HG03159 (cell line): ENCODE measurements around the gene SNTB2.
"Not testable (repeated sequence)": the region's sequence is repeated elsewhere in the genome, so short reads cannot be mapped to it uniquely, and the experiment has no call there.

Experiments
- ATAC-seq: cut with Tn5 transposase; IDR thresholded peaks from one replicate; pipeline ENCODE4 v1.9.1; 2021; ENCODE audit warnings: mild to moderate bottlenecking, moderate library complexity; ENCODE audit not compliant: unreplicated experiment

SNTB2 gene

DNA sequence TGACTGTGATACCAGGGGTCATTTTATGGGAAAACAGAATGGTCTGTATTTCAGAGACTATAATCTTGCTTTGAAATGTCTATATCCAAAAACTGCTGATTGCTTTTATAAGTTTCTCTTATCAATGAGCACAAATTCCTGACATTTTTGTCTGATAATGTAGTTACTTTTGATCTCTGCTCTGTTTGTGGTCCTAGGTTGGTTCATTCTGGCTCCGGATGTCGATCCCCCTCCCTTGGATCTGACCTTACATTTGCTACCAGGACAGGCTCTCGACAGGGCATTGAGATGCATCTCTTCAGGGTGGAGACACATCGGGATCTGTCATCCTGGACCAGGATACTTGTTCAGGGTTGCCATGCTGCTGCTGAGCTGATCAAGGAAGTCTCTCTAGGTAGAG, 96.9 kb downstream of the SNTB2 start:
- ATAC-seq = no peak

GRCh38 chr16:69285240-69285639, 98.3 kb downstream of the SNTB2 start:
- ATAC-seq = no peak

DNA sequence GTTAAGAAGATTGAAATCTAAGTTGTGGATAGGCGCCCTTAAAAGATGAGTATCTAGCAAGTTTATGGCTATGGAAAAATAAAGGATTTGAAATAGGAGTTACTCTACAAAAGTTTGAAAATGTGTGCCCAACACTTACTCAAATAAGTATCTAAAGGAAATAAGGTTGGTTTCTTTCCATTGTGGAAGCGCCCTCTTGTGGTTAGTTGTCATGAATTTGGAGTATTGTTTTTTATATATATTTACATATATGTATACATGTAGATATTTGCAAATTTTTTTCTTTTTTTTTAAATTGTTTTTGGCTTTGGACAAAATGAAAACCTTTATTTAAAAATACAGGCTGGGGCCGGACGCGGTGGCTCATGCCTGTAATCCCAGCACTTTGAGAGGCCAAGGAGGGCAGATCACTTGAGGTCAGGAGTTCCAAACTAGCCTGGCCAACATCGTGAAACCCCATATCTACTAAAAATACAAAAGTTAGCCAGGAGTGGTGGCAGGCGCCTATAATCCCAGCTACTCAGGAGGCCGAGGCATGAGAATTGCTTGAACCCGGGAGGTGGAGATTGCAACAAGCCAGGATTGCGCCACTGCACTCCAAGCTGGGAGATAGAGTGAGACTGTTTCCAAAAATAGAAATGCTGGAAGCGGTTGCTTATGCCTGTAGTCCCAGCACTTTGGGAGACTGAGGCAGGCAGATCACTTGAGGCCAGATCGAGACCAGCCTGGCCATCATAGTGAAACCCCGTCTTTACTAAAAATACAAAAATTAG, 100.2 kb downstream of the SNTB2 start:
- ATAC-seq = no peak

GRCh38 chr16:69291657-69292056, 104.7 kb downstream of the SNTB2 start:
- ATAC-seq = not testable (repeated sequence)

DNA sequence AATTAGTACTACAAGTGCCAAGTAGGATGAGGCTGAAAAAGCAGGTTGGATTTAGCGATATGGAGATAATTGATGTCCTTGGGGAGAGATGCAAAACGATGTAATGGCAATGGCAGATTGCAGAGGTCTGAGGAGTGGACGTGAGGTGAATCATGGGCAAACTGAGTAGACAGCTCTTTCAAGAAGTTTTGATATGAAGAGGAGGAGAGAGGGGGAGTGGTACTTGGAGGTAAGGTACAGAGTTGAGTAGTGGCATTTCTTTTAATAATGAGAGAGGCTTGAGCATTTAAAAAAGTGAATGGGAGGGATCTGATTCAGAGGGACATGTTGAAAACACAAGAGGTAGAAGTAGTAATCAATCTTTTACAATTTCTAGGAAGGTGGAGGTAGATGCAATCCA, 106.4 kb downstream of the SNTB2 start:
- ATAC-seq = no peak

GRCh38 chr16:69294051-69294450, 107.1 kb downstream of the SNTB2 start:
- ATAC-seq = no peak

GRCh38 chr16:69296771-69297170, 109.8 kb downstream of the SNTB2 start:
- ATAC-seq = not testable (repeated sequence)

DNA sequence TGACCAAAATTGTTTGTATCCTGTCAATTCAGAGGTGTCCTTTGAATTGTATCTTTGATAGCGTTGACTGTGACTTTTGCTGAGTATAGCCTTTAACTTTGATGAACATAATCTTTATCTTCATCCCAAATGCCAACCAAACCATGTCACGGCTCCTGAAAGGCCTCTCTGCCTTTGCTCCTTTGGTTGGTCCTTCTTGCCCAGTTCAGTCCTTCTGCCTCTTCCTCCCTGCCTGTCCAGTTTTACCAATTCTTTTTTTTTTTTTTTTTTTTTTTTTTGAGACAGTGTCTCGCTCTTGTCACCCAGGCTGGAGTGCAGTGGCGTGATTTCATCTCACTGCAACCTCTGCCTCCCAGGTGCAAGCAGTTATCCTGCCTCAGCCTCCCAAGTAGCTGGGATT, 111.3 kb downstream of the SNTB2 start:
- ATAC-seq = no peak

GRCh38 chr16:69301187-69301586, 114.2 kb downstream of the SNTB2 start:
- ATAC-seq = no peak

GRCh38 chr16:69301861-69302260, 114.9 kb downstream of the SNTB2 start:
- ATAC-seq = no peak

DNA sequence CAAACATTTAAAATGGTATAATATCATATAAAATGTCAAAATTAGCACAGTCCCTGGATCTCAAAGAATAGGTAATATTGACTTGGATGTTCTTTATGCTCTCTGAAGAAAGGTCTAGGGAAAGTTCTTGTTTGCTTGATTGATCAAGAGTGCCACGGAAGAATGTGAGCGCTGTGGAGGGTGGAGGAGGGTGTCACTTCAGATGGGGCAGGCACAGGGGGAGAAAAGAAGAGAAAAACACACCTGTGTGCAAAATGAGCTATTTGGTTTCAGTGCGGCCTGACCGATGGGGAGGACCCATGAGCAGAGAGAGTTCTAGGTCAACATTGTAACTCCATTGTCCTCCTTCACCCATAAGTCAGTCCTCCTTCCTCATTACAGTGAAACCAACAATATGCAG, 115.3 kb downstream of the SNTB2 start:
- no peak for ATAC-seq

DNA sequence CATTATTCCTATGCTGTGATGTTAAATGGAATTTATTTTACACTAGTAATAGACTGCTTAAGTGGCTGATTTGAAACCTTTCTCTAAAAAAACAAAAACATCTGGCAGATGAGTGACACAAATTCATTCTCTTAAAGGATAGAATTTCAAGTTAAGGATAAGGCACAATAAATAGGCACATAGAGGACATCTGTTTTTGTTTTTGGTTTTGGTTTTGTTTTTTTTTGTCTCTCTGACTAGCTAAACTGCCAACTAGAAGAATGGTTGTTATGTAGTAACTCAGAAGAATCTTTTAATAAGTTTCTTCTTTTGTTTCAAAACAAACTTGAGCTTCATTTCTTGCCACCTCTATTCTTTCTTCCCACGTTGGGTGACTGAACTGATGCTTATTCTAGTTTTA, 119.1 kb downstream of the SNTB2 start:
- no peak for ATAC-seq

GRCh38 chr16:69307091-69307490, 120.1 kb downstream of the SNTB2 start:
- no peak for ATAC-seq

DNA sequence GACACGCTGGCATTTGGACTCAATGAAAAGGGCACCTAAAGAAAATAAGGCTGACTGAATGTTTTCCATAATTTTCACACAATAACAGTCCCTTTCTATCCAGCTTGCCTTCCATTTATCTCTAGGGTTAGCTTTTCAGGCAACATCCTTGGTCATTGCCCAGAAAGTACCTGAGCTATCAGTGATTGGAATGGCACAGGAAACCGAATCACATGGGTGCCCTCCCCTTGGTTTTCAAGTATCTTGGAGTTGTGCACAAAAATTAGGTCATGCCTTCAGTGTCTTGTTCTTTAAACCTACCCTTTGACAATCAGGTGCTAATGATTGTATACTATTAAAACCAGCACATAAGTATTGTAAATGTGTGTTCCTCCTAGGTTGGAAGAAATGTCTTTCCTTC, 120.9 kb downstream of the SNTB2 start:
- ATAC-seq = no peak

- no peak for ATAC-seq
Observed at GRCh38 chr16:69309316-69309715, 122.4 kb downstream of the SNTB2 start.

GRCh38 chr16:69310653-69311532, 123.9 kb downstream of the SNTB2 start, which contains the start of gene VPS4A:
VPS4A (plus strand) TSS chr16:69311350; CDS start chr16:69311512, 162 bp downstream.
- ATAC-seq = peak; percentile 91

DNA sequence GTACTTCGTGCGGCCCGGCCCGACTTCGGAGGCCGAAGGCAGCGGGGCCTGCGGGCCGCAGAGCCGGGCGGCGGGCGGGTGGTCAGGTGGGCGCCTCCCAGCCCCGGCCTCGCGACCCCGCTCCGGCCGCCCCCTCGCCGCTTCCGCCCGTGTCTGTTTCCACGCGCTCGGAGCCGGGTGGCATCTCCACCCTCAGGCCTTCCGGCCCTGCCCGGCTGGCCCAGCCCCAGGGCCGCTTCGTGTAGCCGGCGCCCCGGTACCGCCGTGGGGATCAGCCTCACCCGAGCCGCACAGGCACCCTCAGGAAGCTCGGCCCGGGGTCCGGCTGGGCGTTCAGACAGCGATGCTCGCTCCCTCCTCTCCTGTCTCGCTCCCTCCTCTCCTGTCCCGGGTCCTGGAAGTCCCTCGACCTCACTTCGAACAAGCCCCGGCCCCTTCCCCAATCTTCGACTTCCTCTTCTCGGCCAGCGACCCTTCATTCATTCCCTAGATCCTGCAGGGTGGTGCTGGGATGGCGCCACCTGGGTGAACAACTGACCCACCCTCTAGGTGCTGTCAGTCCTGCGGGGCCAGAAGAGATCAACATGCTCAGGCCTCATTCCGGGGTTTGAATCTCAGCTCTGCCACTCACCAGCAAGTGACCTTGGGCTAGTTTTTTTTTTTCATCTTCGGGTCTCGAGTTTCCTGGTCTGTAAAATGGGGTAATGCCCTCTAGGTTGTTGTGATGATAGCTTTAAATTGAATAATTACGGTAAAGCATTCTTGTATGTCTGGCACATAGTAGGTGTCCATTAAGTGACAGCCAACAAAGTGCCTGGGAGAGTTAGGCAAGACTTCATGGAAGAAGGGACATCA, 124.8 kb downstream of the SNTB2 start:
- peak; percentile 50 for ATAC-seq

- no peak for ATAC-seq
Observed at GRCh38 chr16:69313469-69313868, 126.5 kb downstream of the SNTB2 start.

- ATAC-seq = no peak
Observed at GRCh38 chr16:69314534-69314933, 127.6 kb downstream of the SNTB2 start.

- no peak for ATAC-seq
Observed at GRCh38 chr16:69315486-69316311, 128.7 kb downstream of the SNTB2 start.
